ENCODE data around the gene PPP1R14B.
A peak's percentile ranks its signal among the peaks of the same experiment; 100 is the strongest.

The PPP1R14B gene

GRCh38 chr11:64245401-64245796 lies 1.3 kb downstream of the PPP1R14B start:
- DNase-seq, result peak; percentile 73

DNA sequence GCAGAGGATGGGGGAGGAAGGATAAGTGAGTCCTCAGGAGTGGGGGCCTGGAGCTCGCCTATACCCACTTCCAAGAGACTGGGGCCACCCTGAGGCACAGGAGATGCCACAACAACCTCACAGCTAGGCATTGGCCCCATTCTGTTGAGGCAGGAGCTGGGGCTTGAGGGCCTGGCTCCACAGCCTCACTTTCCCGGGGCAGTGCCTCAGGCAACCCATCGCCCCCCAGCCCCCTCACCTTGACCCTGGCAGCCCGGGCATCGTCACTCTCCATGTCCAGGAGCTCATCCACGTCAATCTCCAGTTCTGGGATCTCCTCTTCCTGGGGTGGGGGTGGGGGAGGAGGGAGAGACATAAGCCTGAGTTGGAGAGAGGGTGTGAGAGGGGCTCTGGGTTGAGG lies 1.8 kb downstream of the PPP1R14B start:
- no peak for DNase-seq

DNA sequence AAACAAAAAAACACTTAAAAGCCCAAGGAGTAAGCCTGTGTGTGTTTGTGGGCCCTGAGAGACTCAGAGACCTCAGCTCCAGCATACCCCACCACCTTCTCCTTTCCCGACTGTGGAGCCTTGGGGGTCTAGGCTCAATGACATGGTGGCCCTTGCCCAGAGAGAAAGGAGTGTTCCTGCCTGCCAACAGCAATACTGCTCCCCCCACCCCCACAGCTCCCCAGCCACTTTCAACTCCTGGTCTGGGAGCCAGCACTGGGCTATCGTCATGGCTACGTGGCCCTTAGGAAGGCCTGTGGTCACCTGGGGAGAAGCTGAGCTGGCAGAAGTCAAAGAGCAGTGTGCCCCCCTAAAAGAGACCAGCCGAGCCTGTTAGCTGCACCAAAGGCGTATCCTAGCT lies 2.6 kb downstream of the PPP1R14B start:
- DNase-seq, result no peak

GRCh38 chr11:64243236-64243854 lies 3.4 kb downstream of the PPP1R14B start:
- no peak for DNase-seq

DNA sequence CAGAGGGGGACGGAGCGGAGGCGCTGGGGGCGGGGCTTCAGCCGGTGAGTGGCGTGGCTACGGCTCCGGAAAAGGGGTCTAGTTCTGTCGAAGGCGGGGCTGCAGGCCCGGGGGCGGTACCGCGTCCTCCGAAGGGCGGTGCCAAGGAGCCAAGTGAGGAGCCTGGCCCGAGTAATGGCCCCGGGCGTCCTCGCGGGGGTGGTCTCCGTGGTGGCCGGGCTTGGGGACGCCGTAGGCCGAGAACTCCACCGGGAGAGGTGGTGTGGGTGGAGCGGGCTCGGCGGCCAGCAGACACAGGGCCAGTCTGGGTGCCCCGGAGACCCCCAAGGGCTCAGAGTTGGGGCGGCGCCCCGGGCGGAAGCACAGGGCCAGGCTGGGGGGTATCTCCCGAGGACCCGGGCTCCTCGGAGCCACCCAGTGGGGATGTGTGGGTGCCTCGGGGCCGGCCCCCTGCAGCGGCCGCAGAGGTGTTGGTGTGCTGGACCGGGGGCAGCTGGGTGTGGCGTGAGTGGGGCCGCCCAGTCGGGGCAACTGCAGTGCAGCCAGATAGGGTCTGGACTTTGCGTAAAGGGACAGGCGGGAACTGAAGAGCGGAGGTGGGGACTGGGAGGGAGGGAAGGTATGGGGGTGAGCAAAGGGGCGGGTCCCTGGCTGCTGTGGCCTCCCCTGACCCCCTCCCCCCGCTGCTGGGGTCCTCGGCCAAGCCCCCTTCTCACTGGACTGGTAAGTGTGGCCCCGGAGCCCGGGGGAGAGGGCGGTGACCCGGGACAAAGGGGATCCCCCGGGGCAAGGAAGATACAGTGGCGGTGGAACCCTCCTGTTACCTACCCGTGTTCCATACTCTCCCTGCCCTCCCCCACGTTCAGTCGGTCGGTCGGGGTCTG lies 5.0 kb downstream of the PPP1R14B start:
- no peak for DNase-seq

- DNase-seq, result peak; percentile 100
Observed at GRCh38 chr11:64241241-64241490, 5.6 kb downstream of the PPP1R14B start.

DNA sequence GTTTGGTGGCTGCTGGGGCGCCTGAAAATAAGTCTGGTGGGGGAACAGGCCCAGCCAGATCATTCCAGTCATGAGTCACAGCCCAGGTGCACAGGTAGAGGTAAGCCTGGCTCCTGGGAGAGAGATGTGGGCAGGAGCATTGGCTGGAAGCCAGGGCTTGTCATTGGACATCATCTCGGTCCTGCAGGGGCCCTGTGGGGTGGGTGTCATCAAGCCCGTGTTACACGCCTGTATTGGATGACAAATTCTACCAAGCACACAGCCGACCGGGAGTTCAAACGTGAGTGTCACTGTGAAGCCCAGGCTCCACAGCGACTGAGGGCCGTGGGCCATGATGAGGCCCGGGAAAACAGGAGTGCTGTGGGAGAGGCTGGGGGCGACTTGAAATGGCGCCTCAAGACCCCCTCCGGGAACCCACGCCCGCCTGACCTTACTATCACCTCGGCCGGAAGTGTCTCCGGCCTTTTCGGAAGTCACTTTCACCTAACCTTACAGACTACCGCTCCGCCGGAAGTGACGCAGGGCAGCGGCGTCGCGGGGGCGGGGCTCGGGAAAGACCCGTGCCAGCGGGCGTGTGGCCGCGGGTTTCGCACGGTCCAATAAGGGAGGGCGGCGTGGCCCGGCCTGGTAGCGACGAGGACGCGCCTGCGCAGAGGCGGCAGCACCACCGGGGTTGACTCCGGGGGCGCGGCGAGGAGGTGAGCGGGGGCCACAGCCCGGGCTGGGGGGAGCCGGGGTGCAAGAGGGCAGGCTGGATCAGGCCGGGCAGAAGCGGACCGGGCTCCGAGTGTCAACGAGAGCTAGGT lies 6.1 kb downstream of the PPP1R14B start, which contains the start of gene FKBP2:
Gene FKBP2, plus strand, starts transcription at position 661 of the 806 bp plus-strand sequence. CDS start 1,293 bp downstream, outside the sequence.
- DNase-seq, result peak; percentile 96

- DNase-seq, result no peak
Observed at GRCh38 chr11:64239662-64240434, 6.9 kb downstream of the PPP1R14B start.

GRCh38 chr11:64238999-64239398 lies 7.7 kb downstream of the PPP1R14B start:
- no peak for DNase-seq

- DNase-seq, result no peak
Observed at GRCh38 chr11:64238076-64238475, 8.7 kb downstream of the PPP1R14B start.

- no peak for DNase-seq
Observed at GRCh38 chr11:64237484-64237951, 9.2 kb downstream of the PPP1R14B start.

DNA sequence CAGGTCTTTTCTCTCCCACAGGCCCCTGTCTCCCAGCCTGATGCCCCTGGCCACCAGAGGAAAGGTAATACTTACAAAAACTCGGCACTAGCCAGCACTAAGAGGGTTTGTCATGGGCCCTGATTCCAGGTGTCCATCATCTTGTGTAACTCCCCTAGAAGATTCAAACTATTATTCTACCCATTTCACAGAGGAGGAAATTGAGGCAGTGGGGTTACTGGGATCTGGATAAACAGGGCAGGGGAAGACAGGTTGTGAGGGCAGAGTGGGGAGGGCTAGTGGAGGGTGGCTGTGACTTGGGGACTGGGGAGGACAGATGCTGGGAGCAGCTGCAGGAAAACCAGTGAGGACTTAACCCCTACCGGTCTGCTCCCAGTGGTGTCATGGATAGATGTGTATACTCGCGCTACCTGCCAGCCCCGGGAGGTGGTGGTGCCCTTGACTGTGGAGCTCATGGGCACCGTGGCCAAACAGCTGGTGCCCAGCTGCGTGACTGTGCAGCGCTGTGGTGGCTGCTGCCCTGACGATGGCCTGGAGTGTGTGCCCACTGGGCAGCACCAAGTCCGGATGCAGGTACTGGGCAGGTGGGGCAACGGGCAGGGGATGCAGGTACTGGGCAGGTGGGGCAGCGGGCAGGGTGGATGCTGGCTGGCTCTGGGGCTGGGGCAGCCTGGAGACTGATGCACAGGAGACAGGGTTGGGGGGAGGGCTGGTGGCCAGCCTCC lies 11.1 kb downstream of the PPP1R14B start:
- DNase-seq, result no peak

DNA sequence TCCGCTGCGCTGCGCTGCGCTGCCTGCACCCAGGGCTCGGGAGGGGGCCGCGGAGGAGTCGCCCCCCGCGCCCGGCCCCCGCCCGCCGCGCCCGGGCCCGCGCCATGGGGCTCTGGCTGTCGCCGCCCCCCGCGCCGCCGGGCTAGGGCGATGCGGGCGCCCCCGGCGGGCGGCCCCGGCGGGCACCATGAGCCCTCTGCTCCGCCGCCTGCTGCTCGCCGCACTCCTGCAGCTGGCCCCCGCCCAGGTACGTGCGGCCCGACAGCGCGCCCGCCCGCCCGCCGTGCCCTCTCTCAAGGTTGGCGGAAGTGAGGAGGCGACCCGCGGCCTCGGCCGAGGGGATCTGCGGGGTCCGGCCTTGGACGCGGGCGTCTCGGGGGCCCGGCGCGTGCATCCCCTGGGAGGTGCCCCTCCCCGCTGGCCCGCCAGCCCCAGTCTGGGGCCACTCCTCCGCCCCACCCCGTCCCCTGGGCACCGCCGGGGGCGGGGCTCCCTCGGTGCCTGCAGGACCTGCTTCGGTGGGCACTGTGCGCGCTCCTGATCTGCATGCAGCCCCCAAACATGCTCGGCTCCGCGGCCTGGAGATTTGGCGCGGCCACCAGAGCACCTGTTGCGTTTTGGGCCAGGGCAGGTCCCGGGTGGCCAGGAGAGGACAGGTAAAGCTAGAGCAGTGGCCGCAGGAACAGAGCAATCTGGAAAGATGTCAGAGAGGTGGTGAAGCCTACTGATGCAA lies 11.9 kb downstream of the PPP1R14B start:
- peak; percentile 51 for DNase-seq

DNA sequence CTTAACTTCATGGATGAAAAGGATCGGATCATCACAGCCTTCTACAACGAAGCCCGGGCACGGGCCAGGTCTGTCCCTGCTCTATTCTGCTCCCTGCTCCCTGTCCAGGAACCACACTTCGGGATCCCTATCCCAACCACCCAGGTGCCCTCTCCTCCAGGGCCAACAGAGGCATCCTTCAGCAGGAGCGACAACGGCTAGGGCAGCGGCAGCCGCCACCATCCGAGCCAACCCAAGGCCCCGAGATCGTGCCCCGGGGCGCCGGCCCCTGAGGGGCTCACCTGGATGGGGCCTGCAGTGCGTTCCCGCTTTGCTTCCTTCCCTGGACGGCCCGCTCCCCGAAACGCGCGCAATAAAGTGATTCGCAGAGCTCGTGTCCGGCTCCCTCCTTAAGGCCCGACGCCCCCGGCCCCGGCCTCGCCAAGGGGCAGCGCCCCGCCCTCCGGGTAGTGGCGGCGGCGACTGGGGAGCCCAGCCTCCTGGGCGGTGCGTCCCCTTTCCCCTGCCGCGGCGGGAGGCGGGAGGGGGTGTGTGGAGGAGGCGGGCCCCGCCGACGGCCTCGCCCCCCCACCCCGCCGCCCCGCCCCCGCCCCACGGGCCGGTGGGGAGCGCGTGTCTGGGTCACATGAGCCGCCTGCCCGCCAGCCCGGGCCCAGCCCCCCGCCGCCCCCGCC lies 12.7 kb downstream of the PPP1R14B start, which contains the start of gene VEGFB:
Gene VEGFB, plus strand, starts transcription at position 672 of the 674 bp plus-strand sequence. CDS start 250 bp downstream, outside the sequence.
- DNase-seq, result peak; percentile 74

DNA sequence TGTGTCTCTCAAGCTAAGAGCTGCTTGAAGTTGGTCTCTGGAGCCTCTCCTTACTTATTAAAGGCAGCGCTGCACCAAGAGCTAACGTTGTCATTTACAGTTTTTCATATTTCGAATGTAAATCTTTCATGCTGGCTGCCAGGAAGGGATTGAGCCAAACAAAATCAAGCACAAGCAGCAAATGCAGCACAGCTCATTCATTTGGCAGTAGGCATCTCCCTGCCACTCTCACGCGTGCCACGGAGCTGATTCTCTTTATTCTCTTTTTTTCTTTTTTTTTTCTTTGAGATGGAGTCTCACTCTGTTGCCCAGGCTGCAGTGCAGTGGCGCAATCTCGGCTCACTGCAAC lies 13.8 kb downstream of the PPP1R14B start:
- no peak for DNase-seq

DNA sequence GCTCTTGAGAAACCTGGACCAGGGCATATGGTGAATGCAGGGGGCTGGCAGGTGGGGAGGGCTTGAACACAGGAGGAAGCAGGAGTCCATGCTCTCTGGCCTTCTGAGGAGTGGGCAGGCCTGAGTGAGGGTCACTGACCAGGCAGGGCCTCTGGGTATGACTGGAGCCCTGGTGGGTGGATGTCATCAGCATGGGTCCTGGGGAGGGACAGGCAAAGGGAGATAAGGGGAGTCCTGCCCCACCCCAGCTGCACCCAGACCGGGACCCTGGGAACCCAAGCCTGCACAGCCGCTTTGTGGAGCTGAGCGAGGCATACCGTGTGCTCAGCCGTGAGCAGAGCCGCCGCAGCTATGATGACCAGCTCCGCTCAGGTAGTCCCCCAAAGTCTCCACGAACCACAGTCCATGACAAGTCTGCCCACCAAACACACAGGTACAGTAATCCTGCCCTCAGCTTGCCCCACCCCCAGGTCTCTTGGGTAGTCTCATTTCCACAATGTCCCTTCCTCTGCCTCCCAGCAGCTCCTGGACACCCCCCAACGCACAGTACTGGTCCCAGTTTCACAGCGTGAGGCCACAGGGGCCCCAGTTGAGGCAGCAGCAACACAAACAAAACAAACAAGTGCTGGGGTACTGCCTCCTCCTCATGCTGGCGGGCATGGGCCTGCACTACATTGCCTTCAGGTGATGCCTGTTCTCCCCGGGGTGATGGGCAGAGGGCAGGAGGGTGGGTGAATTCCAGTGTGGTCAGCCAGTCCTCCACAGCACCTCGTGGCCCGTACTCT lies 14.4 kb downstream of the PPP1R14B start:
- DNase-seq, result no peak

DNA sequence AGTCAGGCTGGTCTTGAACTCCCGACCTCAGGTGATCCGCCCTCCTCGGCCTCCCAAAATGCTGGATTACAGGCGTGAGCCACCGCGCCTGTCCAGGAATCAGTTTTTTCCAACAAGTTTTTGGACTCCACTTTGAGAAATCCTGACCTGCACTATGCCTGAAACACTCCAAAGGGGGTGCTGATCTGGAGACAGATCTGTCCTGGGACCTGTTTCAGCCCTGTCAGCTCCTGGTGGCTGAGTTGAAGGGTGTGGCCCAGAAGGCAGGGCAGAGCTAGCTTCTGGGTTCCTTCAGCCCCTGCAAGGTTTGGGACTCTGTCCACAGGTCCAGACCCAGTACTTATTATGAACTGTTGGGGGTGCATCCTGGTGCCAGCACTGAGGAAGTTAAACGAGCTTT lies 15.2 kb downstream of the PPP1R14B start:
- DNase-seq, result no peak

GRCh38 chr11:64230985-64231365 lies 15.8 kb downstream of the PPP1R14B start:
- no peak for DNase-seq

DNA sequence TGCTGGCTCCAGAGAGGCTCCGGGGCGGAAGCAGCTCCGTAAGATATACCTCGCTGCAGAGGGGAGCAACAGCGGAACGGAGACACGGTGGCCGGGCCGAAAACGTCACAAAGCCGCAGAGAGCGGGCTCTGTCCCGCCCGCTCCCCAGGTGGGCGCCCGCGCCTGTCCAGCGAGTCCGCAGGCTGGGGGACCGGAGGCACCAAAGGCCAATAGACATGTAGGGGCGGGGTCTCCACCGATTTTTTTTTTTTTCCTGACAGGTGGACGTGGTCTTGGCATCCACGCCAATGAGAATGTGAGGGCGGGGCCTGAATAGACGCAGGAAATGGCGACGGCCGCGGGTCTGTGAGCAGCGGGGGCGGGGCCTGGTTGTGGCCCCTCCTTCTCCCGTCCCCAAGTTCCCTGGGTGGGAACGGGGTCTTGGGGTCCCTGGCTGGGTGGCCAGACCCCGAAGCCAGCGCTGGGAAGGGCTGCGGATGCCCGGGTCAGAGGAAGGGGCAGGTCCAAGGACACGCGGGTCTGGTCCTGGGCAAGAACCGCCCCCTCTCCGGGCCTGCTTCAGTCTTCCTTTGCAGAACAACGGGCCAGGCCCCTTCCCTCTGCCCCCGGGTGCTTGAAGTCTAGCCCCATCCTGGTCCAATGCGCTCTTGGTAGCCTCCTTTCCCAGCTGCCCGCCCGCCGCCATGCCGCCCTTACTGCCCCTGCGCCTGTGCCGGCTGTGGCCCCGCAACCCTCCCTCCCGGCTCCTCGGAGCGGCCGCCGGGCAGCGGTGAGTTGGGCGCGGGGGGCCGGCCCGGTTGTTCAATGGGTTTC lies 16.4 kb downstream of the PPP1R14B start, which contains the start of gene DNAJC4:
Gene DNAJC4, plus strand, starts transcription at position 378 of the 814 bp plus-strand sequence. Its CDS starts 307 bp downstream, at position 685.
- DNase-seq, result peak; percentile 86
